HL-60 (cell line): ENCODE data around the gene FBXL20.

Experiments
- DNase-seq, 2 experiments: peaks; one replicate each; pipeline ENCODE4 v3.0.0-alpha.2; 2010 to 2020; ENCODE audit warnings: low read depth in 1 of 2, low spot score in 1 of 2
- H3K27ac ChIP-seq: fragments of 250-450 bp; sonication (Bioruptor Pico); replicated peaks from 2 replicates; pipeline ENCODE4 v1.5.1; 2020; ENCODE audit warnings: mild to moderate bottlenecking, moderate library complexity
- H3K27me3 ChIP-seq: fragments of 250-450 bp; sonication (Bioruptor Pico); 2 replicates; pipeline ENCODE4 v1.5.1; 2021; ENCODE audit warnings: mild to moderate bottlenecking, moderate library complexity; ENCODE audit not compliant: insufficient read depth, poor library complexity, severe bottlenecking
- H3K4me3 ChIP-seq: replicated peaks from 2 replicates; pipeline ENCODE4 v1.5.1; 2011; ENCODE audit warnings: mild to moderate bottlenecking, control low read depth, low read length; ENCODE audit not compliant: insufficient read depth
- GABPA ChIP-seq: IDR thresholded peaks from 2 replicates; pipeline ENCODE4 v1.6.1; 2012; ENCODE audit warnings: low read depth
- POLR2AphosphoS5 ChIP-seq: IDR thresholded peaks from 2 replicates; pipeline ENCODE4 v1.6.1; 2012; ENCODE audit warnings: low read depth
- SPI1 ChIP-seq: IDR thresholded peaks from 2 replicates; pipeline ENCODE4 v1.6.1; 2012; ENCODE audit warnings: low read depth, mild to moderate bottlenecking, borderline replicate concordance
- TF ChIP-seq, protein P1 (sequence below): IDR thresholded peaks from 2 replicates; pipeline ENCODE4 v1.6.1; 2012; ENCODE audit warnings: low read depth; ENCODE audit not compliant: insufficient replicate concordance
- TF ChIP-seq, protein P2 (sequence below): IDR thresholded peaks from one replicate; pipeline ENCODE4 v1.5.1; 2011; ENCODE audit warnings: low read length, control low read depth, inconsistent platforms; ENCODE audit not compliant: insufficient read depth

The FBXL20 gene

DNA sequence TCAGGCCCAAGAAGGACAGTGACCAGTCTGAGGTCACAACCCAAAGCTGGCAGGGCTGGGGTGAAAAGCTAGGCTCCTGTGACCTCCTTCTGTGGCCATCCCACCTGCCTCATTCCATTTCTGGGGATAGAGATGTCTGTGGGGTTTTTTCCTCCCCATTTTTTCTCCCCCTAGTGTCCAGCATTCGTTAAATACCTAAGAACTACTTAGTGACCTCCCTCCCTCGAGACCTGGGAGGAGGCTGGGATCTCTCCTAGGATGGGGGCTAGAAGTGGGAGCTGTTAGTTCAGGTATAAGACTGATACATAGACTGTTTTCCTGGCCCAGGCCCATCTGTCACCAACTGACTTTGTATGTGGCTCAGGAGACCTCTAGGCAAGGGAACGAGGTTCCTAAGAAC lies 155.2 kb downstream of the FBXL20 start:
- H3K27me3 ChIP-seq = no peaks in the 10 kb centered on the region
- no peak overlapping the region for H3K4me3 ChIP-seq
- TF ChIP-seq, protein P1, sequence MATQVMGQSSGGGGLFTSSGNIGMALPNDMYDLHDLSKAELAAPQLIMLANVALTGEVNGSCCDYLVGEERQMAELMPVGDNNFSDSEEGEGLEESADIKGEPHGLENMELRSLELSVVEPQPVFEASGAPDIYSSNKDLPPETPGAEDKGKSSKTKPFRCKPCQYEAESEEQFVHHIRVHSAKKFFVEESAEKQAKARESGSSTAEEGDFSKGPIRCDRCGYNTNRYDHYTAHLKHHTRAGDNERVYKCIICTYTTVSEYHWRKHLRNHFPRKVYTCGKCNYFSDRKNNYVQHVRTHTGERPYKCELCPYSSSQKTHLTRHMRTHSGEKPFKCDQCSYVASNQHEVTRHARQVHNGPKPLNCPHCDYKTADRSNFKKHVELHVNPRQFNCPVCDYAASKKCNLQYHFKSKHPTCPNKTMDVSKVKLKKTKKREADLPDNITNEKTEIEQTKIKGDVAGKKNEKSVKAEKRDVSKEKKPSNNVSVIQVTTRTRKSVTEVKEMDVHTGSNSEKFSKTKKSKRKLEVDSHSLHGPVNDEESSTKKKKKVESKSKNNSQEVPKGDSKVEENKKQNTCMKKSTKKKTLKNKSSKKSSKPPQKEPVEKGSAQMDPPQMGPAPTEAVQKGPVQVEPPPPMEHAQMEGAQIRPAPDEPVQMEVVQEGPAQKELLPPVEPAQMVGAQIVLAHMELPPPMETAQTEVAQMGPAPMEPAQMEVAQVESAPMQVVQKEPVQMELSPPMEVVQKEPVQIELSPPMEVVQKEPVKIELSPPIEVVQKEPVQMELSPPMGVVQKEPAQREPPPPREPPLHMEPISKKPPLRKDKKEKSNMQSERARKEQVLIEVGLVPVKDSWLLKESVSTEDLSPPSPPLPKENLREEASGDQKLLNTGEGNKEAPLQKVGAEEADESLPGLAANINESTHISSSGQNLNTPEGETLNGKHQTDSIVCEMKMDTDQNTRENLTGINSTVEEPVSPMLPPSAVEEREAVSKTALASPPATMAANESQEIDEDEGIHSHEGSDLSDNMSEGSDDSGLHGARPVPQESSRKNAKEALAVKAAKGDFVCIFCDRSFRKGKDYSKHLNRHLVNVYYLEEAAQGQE = no peak
- TF ChIP-seq SPI1 = no peak
- no peak for TF ChIP-seq POLR2AphosphoS5
- no peak for TF ChIP-seq GABPA
- TF ChIP-seq, protein P2, sequence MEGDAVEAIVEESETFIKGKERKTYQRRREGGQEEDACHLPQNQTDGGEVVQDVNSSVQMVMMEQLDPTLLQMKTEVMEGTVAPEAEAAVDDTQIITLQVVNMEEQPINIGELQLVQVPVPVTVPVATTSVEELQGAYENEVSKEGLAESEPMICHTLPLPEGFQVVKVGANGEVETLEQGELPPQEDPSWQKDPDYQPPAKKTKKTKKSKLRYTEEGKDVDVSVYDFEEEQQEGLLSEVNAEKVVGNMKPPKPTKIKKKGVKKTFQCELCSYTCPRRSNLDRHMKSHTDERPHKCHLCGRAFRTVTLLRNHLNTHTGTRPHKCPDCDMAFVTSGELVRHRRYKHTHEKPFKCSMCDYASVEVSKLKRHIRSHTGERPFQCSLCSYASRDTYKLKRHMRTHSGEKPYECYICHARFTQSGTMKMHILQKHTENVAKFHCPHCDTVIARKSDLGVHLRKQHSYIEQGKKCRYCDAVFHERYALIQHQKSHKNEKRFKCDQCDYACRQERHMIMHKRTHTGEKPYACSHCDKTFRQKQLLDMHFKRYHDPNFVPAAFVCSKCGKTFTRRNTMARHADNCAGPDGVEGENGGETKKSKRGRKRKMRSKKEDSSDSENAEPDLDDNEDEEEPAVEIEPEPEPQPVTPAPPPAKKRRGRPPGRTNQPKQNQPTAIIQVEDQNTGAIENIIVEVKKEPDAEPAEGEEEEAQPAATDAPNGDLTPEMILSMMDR = no peak
- no peak overlapping the region for H3K27ac ChIP-seq
- DNase-seq = no peak

DNA sequence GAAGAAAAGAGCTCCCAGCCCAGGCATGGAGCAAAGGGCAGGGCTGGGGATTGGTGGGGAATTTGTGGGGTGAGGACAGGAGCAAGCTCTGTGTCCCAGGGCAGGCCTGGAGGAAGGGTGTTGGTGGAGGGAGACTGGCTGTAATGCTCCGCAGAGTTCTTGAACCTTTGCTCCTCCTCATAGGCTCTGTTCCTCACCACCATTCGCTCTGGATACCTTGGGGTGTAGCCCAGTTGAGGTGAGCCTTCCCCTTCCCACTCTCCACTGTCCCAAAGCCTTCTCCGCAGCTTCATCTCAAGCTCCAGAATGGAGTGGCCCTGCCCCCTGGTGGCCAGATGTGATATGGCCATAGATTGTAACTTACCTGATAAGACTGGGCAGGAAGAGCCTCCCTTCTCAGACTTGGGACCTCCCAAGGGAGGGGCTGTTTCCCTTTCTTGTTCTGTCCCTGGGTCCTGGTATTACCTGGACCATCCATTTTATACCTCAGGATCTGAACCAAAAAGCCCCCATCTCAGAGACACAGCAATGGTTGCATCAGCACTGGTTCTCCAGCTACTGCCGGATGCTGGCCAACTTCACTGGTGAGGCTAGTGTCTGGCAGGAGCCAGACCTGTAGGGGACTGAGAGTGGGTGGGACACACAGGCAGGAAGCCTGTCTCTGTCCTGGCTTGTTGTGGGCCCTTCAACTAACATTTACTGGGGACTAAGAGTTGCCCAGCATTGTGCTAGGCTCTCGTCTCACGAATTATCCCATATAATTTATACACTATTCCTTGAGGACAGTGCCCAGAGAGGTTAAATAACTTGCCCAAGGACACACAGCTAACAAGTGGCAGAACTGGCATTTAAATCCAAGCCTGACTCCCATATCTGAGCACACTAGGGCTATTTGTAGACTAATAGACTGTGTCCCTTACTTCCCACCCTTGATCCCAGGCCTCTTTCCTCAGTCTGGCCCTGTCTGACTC lies 156.5 kb downstream of the FBXL20 start:
- DNase-seq = peak in 1 of 2 experiments; percentile 85
- TF ChIP-seq, protein P2 = peak; percentile 87
- TF ChIP-seq GABPA = no peak
- Histone ChIP-seq H3K4me3 (no peak overlapping the region), H3K27me3 (no peaks in the 10 kb centered on the region), H3K27ac (no peak overlapping the region)

DNA sequence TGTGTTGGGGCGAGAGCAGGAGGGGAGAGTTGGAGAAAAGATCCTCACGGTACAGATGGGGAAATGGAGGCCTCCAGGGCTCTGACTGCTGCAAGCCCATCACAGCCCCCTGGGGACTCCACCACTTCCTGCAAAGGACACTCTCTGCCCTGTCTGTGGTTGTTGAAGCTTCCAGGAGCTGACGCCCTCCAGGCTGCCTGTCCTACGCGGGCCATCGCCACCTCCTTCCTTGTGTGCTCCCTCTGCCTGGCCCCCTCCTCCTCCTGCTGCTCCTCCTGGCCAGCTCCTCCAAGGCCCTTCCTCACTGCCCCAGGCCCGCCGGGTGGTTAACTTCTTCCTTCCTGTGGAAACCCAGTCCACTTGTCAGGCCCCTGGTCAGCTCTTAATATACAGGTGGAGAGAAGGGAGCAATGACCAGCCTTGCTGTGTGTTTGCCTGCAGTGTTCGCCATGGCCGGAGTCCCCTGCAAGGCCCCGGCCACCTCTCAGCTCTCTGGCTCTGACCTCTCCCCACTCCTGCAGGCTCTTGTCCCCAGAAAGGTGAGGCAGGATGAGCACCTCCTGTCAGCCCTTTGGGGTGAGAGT lies 157.3 kb downstream of the FBXL20 start:
- Histone ChIP-seq H3K27ac (no peak overlapping the region), H3K27me3 (no peaks in the 10 kb centered on the region), H3K4me3 (no peak overlapping the region)
- peak in 1 of 2 experiments; percentile 41 for DNase-seq
- TF ChIP-seq SPI1 (no peak), GABPA (no peak), POLR2AphosphoS5 (no peak)
- TF ChIP-seq, protein P2 = no peak
- TF ChIP-seq, protein P1 = no peak
